HFF-Myc (cell line): ENCODE data around the gene COQ3.
"Not testable (repeated sequence)": the region's sequence is repeated elsewhere in the genome, so short reads cannot be mapped to it uniquely, and the experiment has no call there.

Experiments used
- DNase-seq: peaks from one replicate; pipeline ENCODE4 v3.0.0-alpha.2; 2011; ENCODE audit warnings: low read depth; ENCODE audit errors: extremely low read depth
- H3K4me3 ChIP-seq: replicated peaks from 2 replicates; pipeline ENCODE4 v1.5.1; 2011; ENCODE audit warnings: low read depth, mild to moderate bottlenecking, control low read depth, low read length
- TF ChIP-seq, protein P1 (sequence below): IDR thresholded peaks from 2 replicates; pipeline ENCODE4 v1.5.1; 2012; ENCODE audit warnings: mild to moderate bottlenecking, low read depth, low read length, control low read depth; ENCODE audit errors: missing control alignments

Gene COQ3

GRCh38 chr6:99348288-99349170 is 45.5 kb downstream of the COQ3 start:
- no peak for DNase-seq
- TF ChIP-seq, protein P1, sequence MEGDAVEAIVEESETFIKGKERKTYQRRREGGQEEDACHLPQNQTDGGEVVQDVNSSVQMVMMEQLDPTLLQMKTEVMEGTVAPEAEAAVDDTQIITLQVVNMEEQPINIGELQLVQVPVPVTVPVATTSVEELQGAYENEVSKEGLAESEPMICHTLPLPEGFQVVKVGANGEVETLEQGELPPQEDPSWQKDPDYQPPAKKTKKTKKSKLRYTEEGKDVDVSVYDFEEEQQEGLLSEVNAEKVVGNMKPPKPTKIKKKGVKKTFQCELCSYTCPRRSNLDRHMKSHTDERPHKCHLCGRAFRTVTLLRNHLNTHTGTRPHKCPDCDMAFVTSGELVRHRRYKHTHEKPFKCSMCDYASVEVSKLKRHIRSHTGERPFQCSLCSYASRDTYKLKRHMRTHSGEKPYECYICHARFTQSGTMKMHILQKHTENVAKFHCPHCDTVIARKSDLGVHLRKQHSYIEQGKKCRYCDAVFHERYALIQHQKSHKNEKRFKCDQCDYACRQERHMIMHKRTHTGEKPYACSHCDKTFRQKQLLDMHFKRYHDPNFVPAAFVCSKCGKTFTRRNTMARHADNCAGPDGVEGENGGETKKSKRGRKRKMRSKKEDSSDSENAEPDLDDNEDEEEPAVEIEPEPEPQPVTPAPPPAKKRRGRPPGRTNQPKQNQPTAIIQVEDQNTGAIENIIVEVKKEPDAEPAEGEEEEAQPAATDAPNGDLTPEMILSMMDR: no peak
- H3K4me3 ChIP-seq: peak overlapping the region; percentile 59

- H3K4me3 ChIP-seq: no peak overlapping the region
- TF ChIP-seq, protein P1: no peak
- no peak for DNase-seq
Observed at GRCh38 chr6:99347804-99348203, 46.2 kb downstream of the COQ3 start.

DNA sequence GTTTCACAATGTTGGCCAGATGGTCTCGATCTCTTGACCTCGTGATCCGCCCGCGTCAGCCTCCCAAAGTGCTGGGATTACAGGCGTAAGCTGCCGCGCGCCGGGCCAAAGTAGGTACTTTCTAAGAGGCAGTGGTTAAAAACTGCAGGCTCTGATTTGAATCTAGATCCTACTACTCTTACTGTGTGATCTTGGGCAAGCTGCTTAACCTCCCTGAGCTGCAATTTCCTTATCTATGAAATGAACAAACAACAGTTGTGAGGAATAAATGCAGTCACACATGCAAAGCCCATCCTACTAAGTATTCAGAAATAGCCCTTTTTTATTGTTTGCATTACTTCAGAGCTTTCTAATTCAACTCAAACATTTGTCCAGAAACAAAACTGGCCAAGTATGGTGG is 47.4 kb downstream of the COQ3 start:
- no peak overlapping the region for H3K4me3 ChIP-seq
- TF ChIP-seq, protein P1: no peak
- DNase-seq: no peak

GRCh38 chr6:99345164-99345563 is 48.8 kb downstream of the COQ3 start:
- DNase-seq: no peak
- no peak overlapping the region for H3K4me3 ChIP-seq
- TF ChIP-seq, protein P1: no peak

DNA sequence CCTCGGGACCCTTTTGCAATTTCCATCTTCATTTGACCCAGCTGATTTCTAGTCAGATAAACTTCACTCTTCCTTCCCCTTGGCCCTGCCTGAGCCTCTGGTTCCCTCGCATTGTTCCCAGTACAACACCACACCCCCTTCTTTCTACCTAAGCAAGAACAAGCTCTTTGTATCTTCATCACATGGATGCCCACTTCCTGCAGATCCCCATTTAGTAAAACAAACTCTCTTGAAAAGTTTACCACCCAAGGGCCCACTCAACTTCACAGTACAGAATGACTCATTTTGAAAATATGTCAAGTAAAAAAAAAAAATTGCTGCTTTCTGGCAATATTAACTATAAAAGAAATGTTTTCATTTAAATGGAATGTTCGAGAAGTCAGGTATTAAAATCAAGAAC is 49.7 kb downstream of the COQ3 start:
- no peak overlapping the region for H3K4me3 ChIP-seq
- DNase-seq: peak; percentile 24

DNA sequence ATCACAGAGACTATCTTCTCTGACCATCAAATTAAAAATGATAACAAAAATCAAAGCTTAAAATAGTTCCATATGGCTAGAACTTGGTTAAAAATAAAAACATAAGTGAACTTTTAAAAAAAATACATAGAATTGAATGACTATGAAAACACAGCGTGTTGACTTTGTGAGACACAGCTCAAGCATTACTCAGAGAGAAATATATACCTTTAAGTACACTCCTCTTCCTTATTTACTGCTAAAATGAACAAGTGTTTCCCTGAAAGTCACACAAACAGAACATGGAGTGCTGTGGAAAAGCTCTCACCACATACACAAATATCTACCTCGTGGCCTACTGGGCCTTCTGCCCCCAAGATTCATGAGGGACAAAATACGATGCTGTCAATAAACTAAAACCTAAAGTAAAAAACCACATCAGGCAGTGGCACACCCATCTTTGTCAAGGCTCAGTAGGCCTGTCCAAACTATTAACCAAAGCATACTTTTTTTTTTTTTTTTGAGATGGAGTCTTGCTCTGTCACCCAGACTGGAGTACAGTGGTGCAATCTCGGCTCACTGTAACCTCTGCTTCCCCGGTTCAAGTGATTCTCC is 52.0 kb downstream of the COQ3 start:
- no peak overlapping the region for H3K4me3 ChIP-seq
- no peak for DNase-seq
- TF ChIP-seq, protein P1: no peak

More for the DNA sequence above, 49.7 kb downstream of the COQ3 start:
- TF ChIP-seq, protein P1: no peak

DNA sequence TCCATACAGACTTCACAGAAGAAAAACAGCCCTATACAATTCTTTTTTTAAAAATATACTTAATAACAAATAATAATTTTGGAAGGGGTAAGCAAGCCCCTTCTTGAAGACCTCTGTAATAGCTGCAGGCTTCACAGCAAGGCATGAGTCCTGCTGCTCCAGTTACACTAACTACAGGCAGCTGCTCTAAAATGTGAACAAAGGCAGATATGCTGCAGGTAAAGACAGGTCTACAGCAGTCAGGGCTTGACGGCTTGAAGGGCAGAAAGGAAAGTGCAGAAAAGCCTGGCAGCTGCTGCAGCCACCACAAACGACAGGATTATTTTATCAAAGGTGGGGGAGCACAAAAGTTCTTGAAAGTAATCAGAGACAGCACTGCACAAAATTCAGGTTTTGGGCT is 55.8 kb downstream of the COQ3 start:
- TF ChIP-seq, protein P1: no peak
- no peak for DNase-seq

DNA sequence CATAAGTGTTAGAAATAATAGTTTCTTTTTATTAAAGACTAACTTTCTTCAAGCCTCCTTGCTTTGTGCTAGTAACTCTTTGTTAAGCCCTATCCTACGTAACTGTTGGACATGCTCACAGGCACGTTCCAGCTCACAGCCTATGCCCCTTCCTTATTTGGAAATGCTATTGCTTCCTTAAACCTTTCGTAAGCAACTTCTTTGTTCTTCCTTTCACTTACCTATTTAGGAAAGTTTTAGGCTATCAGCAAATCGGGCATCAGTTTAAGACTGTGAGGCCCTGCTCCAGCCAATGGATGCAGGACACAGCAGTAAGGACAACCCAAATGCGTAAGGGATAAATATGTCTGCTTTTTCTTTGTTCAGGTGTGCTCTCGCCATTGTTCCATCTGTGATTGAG is 58.7 kb downstream of the COQ3 start:
- not testable (repeated sequence) for H3K4me3 ChIP-seq, DNase-seq

More for the DNA sequence above, 55.8 kb downstream of the COQ3 start:
- H3K4me3 ChIP-seq: no peak overlapping the region
